ENCODE measurements around the gene MTHFSD. TPM values are rescaled to one million over a fixed set of nuclear protein-coding genes. Genes with fewer than 3 reads are reported as not detected.
A peak's percentile ranks its signal among the peaks of the same experiment; 100 is the strongest.

MTHFSD gene
- total and polyA plus RNA-seq, 3 donors from 2014 or later = 42.2 to 55.6 (median 45.0) TPM

- DNase-seq = no peak
- intact Hi-C loops (cut with DNase I; ENCODE audit: low total_unique reads) = no loop called here
- H3K4me1 ChIP-seq = peaks cover 12% of the 10 kb centered on the region
- H3K36me3 ChIP-seq (ENCODE audit: low read depth, missing control alignments) = no peaks in the 10 kb centered on the region
- TF ChIP-seq CTCF (IDR thresholded peaks at IDR 0.05) = no peak
- TF ChIP-seq POLR2A (IDR thresholded peaks at IDR 0.05) = no peak
- no peak overlapping the region for H3K27ac ChIP-seq
- H3K27me3 ChIP-seq = no peaks in the 10 kb centered on the region
- no peaks in the 10 kb centered on the region for H3K9me3 ChIP-seq
- H3K4me3 ChIP-seq = no peak overlapping the region
- WGBS, 2 donors = 50 to 58% methylated on average over 6 to 24 of the region's 24 CpGs
Measured at GRCh38 chr16:86512301-86512859, 42.7 kb downstream of the MTHFSD start.

DNA sequence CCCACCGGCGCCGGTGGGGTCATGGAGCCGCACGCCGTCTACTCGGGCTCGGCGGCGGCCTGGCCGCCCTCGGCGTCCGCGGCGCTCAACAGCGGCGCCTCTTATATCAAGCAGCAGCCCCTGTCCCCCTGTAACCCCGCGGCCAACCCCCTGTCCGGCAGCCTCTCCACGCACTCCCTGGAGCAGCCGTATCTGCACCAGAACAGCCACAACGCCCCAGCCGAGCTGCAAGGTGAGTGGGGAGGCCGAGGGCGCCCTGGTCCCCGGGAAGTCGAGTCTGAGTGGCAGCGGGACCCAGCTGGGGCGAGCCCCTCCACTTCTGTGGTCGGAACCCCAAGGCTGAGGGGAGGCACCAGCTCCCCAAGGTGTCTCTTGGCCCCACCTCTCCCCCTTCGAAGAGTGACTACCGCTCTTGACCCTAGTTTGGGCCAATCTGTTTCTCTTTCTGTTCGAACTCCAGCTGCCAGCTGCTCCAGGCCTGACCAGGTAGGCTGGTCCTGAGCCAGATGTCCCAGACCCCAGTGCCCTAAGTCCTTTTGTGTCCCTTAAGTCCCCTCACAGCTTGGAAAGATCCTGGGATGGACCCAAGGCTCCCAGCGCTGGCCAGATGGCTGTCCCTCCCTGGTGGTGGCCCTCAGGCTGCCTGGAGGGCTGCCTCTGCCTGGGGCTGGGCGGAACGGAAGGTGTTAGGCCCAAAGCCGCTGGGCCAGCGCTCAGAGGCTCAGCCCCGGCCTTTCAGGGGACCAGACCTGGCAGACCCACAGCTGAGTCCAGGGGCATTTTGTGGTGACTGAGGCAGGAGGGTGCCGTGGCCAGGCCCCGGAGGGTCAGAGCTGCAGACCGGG lies 43.5 kb downstream of the MTHFSD start:
- intact Hi-C loops (cut with DNase I; ENCODE audit: low total_unique reads) = no loop called here
- peak overlapping the region in 1 of 2 donors; percentile 64 for H3K4me3 ChIP-seq
- no peak for DNase-seq
- no peak for TF ChIP-seq POLR2A (IDR thresholded peaks at IDR 0.05)
- no peak for TF ChIP-seq CTCF (IDR thresholded peaks at IDR 0.05)
- no peaks in the 10 kb centered on the region for H3K36me3 ChIP-seq (ENCODE audit: low read depth, missing control alignments)
- H3K4me1 ChIP-seq = peaks cover 12% of the 10 kb centered on the region
- no peaks in the 10 kb centered on the region for H3K9me3 ChIP-seq
- H3K27ac ChIP-seq = no peak overlapping the region
- no peaks in the 10 kb centered on the region for H3K27me3 ChIP-seq
- WGBS, 2 donors = 27% methylated on average over 5 to 43 of the region's 44 CpGs

- no peaks in the 10 kb centered on the region for H3K9me3 ChIP-seq
- H3K4me3 ChIP-seq = peak within 1 kb of the TSS; percentile 51 to 64
- 2 to 4% methylated on average over 40 to 75 of the region's 89 CpGs for WGBS, 2 donors
- no peaks in the 10 kb centered on the region for H3K27me3 ChIP-seq
- peaks cover 17% of the 10 kb centered on the region for H3K4me1 ChIP-seq
- H3K36me3 ChIP-seq (ENCODE audit: low read depth, missing control alignments) = no peaks in the 10 kb centered on the region
- no peak for DNase-seq
- intact Hi-C loops (cut with DNase I; ENCODE audit: low total_unique reads) = no loop called here
- peak within 1 kb of the TSS; percentile 44 to 56 for H3K27ac ChIP-seq
- TF ChIP-seq CTCF (IDR thresholded peaks at IDR 0.05) (no peak), POLR2A (IDR thresholded peaks at IDR 0.05) (no peak)
Measured at GRCh38 chr16:86510465-86511261, 44.4 kb downstream of the MTHFSD start, which contains the start of gene FOXF1. Gene FOXF1, plus strand, starts transcription at chr16:86510527. Its CDS starts 43 bp downstream, at chr16:86510570.

DNA sequence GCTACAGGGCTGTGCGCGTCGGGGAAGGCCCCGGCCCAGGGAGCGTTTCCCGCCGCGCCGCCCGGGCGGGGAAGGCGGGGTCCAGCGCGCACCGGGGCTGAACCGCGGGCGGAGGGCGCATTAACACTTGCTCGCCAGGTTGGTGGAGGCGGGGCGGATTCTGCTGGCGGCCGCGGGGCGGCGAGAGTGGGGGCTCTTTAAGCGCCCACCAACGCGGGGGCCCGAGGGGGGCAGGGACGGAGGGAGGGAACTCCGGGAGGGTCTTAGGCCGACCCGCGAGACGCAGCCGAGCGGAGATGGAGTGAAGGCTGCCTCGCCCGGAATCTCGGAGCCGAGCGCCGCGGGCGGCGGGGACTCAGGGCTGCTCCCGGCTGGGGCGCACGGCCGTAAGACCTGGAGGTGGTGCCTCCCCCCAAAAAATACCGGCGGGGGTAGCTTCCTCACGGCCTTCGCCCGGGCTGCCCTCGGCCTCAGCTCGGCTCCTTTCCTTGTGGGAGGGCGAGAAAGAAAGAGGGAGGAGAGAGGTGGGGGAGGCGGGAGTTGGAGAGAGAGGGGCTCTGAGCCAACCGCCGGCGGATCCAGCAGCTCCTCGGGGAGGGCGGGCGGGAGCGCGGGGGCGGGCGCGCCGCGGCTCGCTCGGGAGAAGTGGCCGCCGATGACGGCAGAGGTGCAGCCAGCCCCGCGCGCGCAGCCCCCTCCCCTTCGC lies 45.1 kb downstream of the MTHFSD start:
- H3K4me3 ChIP-seq = peak overlapping the region; percentile 51 to 64
- DNase-seq = no peak
- 0 to 1% methylated on average over 31 to 65 of the region's 84 CpGs for WGBS, 2 donors
- H3K27ac ChIP-seq = peak overlapping the region; percentile 44 to 56
- no peaks in the 10 kb centered on the region for H3K9me3 ChIP-seq
- no peaks in the 10 kb centered on the region for H3K27me3 ChIP-seq
- H3K36me3 ChIP-seq (ENCODE audit: low read depth, missing control alignments) = no peaks in the 10 kb centered on the region
- intact Hi-C loops (cut with DNase I; ENCODE audit: low total_unique reads) = no loop called here
- TF ChIP-seq POLR2A (IDR thresholded peaks at IDR 0.05) = no peak
- no peak for TF ChIP-seq CTCF (IDR thresholded peaks at IDR 0.05)
- H3K4me1 ChIP-seq = peaks cover 17% of the 10 kb centered on the region
